Endometrial microvascular endothelial cells (primary cell): Measurements from ENCODE around the gene SOD1. TPM values are rescaled to one million over a fixed set of nuclear protein-coding genes. Genes with fewer than 3 reads are reported as not detected.
"Not testable (repeated sequence)": the region's sequence is repeated elsewhere in the genome, so short reads cannot be mapped to it uniquely, and the experiment has no call there.

ENCODE experiments used
- in situ Hi-C: cut with HindIII; loops from 2 replicates; pipeline ENCODE4 v1.10.0; 2017; ENCODE audit warnings: low sequenced_read_pairs, low pct_unique_long_range_greater_than_20kb; ENCODE audit errors: inconsistent ontology term
- total RNA-seq: library from RNA; depleted of rRNA; stranded (reverse); fragments of >200 nt; gene quantifications from one replicate; pipeline ENCODE4 v1.2.3, GENCODE V29; 2015; ENCODE audit errors: inconsistent ontology term

The SOD1 gene
- 216 TPM for total RNA-seq

DNA sequence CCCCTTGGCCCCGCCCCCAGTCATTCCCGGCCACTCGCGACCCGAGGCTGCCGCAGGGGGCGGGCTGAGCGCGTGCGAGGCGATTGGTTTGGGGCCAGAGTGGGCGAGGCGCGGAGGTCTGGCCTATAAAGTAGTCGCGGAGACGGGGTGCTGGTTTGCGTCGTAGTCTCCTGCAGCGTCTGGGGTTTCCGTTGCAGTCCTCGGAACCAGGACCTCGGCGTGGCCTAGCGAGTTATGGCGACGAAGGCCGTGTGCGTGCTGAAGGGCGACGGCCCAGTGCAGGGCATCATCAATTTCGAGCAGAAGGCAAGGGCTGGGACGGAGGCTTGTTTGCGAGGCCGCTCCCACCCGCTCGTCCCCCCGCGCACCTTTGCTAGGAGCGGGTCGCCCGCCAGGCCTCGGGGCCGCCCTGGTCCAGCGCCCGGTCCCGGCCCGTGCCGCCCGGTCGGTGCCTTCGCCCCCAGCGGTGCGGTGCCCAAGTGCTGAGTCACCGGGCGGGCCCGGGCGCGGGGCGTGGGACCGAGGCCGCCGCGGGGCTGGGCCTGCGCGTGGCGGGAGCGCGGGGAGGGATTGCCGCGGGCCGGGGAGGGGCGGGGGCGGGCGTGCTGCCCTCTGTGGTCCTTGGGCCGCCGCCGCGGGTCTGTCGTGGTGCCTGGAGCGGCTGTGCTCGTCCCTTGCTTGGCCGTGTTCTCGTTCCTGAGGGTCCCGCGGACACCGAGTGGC is at the start of gene SOD1:
TSS of gene SOD1 (plus strand) at position 158 of the 723 bp plus-strand sequence. CDS start at position 235, 77 bp downstream.
- in situ Hi-C loops: no loop called here

DNA sequence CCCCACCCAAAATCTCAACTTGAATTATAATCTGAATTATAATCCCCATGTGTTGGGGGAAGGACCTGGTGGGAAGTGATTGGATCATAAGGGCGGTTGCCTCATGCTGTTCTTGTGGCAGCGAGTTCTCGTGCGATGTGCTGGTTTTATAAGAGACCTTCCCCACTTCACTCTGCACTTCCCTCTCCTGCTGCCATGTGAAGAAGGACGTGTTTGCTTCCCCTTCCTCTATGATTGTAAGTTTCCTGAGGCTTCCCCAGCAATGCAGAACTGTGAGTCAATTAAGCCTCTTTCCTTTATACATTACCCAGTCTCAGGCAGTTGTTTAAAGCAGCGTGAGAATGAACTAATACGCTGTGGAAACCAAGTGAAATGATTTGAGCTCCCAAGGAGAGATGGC is 48.0 kb upstream of the SOD1 start:
- in situ Hi-C loops: no loop called here

DNA sequence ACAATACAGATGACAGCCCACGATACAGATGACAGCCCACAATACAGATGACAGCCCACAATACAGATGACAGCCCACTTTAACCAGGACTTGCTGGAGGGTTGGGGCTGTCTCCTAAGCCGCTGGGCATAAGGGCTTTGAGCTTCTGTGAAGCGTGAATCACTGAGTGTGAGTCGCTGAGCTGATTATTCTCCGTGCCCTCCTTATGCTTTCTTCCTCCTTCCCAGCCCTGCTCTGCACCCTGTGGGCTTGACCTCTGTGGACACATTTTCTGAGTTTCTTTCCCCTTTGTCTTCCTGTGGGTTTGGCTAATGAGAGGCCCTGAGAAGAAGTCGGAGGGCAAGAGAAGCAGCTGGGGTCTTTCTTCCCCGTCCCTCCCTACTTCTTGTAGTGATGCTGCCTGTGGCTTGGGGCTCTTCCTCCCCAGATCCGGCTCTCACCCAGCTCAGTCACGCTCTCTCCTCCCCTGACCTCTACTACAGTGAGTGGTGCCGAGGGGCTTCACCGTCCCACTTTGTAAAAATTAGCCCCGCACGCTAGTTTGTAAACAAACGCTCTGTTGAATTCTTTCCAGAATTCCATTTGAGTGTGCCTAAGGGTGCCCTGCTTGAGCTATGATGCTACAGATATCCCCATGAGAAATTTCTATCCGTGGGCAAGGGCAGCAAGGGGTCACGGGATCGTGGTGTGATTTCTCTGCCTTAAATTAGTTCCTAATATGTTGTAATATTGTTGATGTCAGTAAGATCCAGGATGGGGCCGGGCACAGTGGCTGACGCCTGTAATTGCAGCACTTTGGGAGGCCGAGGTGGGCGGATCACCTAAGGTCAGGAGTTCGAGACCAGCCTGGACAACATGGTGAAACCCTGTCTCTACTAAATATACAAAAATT is 46.4 kb upstream of the SOD1 start:
- in situ Hi-C loops: no loop called here

DNA sequence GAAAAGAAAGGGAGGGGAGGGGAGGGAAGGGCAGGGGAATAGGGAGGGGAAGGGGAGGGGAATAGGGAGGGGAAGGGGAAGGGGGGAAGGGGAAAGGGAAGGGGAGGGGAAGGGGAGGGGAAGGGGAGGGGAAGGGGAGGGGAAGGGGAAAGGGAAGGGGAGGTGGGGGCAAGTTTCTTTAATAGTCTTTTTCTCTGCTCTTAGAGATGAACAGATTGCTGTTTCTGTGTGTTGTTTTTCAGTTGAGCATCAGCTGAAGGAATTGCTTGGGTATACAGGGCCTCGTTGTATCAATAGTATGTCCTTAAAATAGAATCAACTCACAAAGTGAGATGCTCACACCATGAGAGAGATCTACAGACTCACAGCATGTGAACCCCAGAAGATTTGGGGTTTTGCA is 44.8 kb upstream of the SOD1 start:
- in situ Hi-C loops: no loop called here

GRCh38 chr21:31616216-31616615 is 43.3 kb upstream of the SOD1 start:
- in situ Hi-C loops: no loop called here

GRCh38 chr21:31618696-31619430 is 40.6 kb upstream of the SOD1 start:
- in situ Hi-C loops: no loop called here

- in situ Hi-C loops: no loop called here
These were observed 37.1 kb upstream of the SOD1 start for GRCh38 chr21:31622397-31622796.

DNA sequence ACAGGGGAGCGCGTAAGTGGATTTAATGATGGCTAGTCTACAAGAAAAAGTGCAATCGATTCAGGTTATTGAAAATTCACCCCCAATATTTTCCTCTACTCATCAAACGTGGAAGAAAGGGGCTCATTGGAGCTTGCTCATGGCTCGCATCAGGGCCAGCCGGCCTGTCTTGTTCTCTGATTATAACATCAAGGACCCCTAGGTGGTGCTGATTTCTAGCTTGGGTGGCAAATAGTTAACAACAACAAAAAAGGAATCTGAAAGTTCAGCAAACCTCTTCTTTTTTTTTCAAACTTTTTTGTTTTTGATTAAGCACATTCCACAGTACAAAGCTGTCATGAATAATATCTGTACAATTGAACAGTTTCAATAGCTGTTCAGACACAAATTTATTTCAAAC is 35.8 kb upstream of the SOD1 start:
- in situ Hi-C loops: no loop called here

GRCh38 chr21:31624181-31624580 is 35.3 kb upstream of the SOD1 start:
- in situ Hi-C loops: no loop called here

DNA sequence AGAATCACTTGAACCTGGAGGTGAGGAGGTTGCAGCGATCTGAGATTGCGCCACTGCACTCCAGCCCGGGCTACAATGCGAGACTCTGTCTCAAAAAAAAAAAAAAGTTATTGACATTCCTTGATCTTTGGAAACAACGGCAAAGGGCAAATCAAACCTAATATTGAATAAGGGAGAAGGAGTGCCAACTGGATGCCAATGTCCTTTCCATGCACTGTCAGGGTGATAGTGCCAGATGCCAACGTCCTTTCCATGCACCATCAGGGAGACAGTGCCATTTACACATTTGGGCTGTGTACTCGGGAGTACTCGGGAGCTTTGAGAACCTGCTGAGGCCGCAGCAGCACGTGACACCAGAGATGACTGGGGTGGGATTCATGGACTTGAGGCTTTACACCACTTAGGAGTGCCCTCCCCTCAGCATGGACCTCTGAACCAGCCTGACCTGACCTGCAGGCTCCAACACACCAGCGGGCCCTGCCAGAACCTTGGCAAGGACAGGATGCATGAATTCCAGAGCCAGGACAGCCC is 34.5 kb upstream of the SOD1 start:
- in situ Hi-C loops: no loop called here

GRCh38 chr21:31629972-31630711 is 29.4 kb upstream of the SOD1 start:
- in situ Hi-C loops: no loop called here

- in situ Hi-C loops: not testable (repeated sequence)
These were observed 27.6 kb upstream of the SOD1 start for GRCh38 chr21:31631881-31632280.

DNA sequence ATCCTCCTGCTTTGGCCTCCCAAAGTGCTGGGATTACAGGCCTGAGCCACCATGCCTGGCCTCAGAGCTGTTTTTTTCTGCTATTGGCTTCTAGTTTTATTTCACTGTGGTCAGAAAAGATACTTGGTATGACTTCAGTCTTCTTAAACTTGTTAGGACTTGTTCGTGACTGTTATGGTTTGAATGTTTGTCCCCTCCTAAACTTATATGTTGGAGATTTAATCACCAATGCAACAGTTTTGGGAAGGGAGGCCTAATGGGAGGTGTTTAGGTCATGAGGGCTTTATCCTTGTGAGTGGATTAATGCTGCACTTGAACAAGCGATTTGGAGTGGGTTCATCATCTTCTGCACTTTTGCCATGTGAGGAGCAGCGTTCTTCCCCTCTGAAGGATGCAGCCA is 24.5 kb upstream of the SOD1 start:
- in situ Hi-C loops: no loop called here

- in situ Hi-C loops: no loop called here
These were observed 22.6 kb upstream of the SOD1 start for GRCh38 chr21:31636874-31637273.

DNA sequence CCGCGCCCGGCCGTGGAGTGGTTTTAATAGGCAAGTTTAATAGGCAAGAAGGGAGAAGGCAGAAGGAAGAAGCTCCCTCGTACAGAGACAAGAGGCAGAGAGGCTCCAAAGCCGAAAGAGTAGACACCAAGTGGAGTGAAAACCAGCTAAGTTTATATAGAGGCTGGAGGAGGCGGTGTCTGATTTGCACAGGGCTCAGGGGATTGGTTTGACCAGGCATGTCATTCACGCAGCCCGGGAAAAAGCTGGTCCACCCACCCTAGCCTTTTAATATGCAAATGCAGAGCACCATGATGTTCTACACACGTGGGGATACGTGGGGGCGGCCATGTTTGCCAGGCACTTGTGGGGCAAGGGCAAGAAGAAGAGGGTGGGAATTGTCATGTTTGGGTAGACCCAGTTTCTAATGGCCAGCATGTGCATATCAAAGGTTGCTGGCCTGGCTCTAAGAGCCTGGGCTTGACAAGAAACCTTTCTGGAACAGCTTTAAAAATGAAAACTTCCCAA is 18.0 kb upstream of the SOD1 start:
- in situ Hi-C loops: no loop called here

- in situ Hi-C loops: no loop called here
These were observed 14.8 kb upstream of the SOD1 start for GRCh38 chr21:31644643-31645042.

DNA sequence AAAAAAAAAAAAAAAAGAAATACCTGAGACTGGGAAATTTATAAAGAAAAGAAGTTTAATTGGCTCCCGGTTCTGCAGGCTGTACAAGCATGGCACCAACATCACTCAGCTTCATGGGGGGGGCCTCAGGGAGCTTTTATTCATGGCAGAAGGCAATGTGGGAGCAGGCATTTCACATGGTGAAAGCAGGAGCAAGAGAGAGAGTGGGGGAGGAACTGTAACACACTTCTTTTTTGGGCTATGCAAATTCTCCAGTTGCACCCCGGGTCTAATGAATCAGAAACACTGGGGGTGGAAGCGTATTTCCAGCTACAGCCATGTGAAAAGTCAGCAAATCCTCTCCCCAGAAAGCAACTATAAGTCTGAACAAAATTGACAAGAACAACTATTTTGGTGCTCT is 11.8 kb upstream of the SOD1 start:
- in situ Hi-C loops: no loop called here

DNA sequence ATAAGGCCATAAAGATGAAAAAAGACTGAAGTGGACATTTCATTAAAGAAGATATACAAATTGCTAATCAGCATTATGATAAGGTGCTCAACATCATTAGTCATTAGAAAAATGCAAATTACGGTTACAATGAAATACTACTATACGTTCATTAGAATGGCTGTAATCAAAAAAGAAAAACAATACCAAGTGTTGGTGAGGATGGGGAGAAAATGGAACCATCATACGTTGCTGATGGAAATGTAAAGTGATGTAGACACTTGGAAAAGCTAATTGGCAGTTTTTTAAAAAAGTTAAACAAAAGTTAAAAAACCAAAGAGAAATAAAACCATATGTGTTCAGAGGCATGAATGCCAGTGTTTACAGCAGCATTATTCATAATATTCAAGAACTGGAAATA is 8.6 kb upstream of the SOD1 start:
- in situ Hi-C loops: no loop called here
